HG03342 (cell line): ENCODE results near the gene CDH4.

Experiments used
- ATAC-seq: cut with Tn5 transposase; IDR thresholded peaks from one replicate; pipeline ENCODE4 v1.9.1; 2021; ENCODE audit warnings: mild to moderate bottlenecking, moderate library complexity; ENCODE audit not compliant: unreplicated experiment

The CDH4 gene

DNA sequence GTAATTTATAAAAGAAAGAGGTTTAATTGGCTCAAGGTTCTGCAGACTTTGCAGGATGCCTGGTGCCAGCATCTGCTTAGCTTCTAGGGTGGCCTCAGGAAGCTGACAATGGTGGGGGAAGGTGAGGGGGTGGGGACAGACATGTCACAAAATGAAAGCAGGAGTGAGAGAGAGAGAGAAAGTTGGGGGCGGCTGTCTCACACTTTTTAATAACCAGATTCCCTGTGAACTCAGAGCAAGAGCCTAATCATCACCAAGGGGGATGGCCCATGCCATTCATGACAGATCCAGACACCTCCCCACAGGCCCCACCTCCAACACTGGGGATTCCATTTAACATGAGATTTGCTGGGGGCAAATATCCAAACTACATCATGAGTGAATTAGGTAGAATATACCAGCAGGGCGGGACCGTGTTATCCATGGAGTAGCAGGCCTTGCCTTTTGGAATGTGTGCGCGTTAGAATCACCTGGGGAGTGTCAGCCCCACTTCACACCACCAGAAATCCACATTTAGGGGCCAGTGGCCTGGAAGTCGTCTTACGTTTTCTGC lies 258.8 kb downstream of the CDH4 start:
- no peak for ATAC-seq

GRCh38 chr20:61512475-61512874 lies 260.4 kb downstream of the CDH4 start:
- ATAC-seq: no peak

- no peak for ATAC-seq
Measured at GRCh38 chr20:61513124-61514017, 261.3 kb downstream of the CDH4 start.

GRCh38 chr20:61514018-61514365 lies 261.9 kb downstream of the CDH4 start:
- ATAC-seq: no peak

DNA sequence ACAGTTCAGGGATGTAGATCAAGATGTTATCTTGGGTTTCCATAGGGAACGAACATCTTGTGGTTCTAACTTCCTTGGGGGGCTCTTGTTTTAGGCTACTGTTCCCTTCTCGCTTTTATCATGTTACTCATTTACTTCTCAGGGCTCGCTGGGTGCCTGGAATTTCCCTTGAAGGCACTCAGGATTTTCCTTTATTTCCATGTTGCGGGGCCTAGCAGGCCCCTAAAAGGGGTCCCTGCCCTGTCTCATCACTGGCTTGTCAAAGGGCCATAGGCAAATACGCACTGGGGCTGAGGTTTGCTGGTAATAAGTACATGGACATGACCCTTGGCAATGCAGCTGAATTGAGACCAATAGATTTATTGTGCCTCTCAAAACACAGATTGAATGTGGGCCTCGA lies 262.3 kb downstream of the CDH4 start:
- no peak for ATAC-seq

DNA sequence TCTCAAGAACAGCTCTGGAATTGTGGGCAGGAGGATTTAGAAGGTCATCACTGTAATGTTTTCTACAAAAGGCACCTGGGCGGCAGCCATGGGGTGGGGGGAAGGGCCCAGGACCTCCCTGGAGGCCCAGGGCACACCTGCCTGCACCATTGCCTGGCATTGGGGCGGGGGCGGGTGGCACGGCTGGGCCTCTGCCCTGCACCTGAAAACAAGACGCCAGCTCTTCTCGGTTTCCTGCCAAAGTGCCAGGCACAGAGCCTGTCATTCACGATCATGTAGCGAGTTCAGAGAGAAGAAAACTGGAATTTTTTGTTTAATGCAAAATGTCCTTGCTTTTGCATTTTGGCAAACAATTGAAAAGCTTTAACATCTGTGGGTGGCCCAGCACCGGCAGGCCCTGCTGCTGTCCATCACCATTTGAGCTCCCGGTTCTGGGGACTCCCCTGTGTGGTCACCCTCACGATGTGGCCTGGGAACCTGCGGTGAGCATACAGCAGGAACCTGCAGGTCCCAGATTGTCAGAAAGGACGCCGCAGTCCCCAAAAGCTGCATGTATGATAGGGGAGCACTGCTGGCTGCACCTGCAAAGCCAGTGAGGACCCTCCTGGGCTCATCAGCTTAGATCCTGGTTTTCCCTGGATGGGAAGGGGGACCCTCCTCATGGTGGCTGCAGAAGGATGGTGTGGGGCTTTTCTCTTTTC lies 262.9 kb downstream of the CDH4 start:
- ATAC-seq: no peak

- no peak for ATAC-seq
Measured at GRCh38 chr20:61515922-61516321, 263.9 kb downstream of the CDH4 start.

- ATAC-seq: no peak
Measured at GRCh38 chr20:61516346-61517208, 264.5 kb downstream of the CDH4 start.

GRCh38 chr20:61517419-61517818 lies 265.4 kb downstream of the CDH4 start:
- ATAC-seq: no peak

DNA sequence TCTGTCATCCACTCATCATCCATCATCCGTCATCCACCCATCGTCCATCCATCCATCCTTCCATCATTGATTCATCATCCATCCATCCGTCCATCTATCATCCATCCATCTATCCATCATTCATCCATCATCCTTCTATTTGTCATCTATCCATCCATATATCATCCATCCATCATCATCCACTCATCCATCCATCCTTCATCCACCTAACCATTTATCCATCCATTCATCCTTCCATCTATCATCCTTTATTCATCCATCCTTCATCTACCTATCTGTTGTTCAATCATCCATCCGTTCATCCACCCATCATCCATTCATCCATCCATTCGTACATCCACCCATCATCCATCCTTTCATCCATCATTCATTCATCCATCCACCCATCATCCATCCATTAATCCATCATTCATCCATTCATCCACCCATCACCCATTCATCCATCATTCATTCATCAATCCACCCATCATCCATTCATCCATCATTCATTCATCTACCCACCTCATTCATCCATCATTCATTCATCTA lies 266.4 kb downstream of the CDH4 start:
- no peak for ATAC-seq

- no peak for ATAC-seq
Measured at GRCh38 chr20:61519488-61519887, 267.4 kb downstream of the CDH4 start.

GRCh38 chr20:61520076-61520892 lies 268.2 kb downstream of the CDH4 start:
- no peak for ATAC-seq

DNA sequence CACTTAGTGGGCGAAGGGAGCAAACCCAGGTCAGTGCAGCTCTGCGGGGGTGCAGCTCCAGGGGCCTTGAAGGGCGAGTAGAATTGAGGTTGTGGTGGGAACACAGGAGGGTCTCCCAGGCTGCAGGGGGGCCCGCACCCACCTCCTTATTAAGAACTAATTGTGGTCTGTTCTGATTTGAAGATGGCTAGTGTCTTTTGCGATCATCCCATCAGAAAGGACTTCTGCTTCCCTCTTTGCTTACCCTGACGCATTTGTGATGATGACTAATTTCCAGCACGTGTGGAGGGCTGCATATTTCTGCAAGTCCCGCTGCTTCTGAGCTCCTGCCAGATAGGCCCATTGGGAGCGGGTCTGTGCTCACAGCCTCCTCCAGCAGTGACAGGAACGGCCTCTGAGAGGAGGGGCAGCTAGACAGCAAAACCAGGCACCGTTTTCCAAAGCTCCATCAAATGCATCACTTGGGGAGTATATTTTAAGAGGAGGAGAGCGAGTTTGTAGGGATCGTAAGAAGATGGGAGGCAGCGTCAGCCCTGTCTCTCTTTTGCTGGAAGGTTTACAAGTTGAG lies 268.9 kb downstream of the CDH4 start:
- no peak for ATAC-seq

GRCh38 chr20:61521687-61522420 lies 269.8 kb downstream of the CDH4 start:
- no peak for ATAC-seq

GRCh38 chr20:61522498-61523090 lies 270.5 kb downstream of the CDH4 start:
- ATAC-seq: no peak

DNA sequence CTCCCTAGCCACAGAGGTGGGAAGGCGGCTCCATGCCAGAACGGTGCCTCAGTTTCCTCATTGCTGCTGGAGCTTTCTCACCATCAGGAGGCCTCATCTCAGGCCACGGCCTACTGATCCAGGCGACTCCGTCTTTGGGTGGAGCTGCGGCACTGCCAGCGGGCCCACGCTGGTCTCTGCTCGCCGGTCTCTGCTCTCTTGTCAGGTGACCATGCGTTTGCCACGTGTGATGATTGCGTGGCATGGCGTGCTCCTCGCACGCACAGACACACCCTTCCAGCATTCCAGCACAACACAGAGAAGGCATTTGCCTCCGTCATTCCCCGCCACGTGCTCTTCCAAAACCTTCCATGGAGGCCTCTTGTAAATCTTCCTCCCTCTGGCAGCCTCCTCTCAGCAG lies 271.1 kb downstream of the CDH4 start:
- ATAC-seq: no peak

DNA sequence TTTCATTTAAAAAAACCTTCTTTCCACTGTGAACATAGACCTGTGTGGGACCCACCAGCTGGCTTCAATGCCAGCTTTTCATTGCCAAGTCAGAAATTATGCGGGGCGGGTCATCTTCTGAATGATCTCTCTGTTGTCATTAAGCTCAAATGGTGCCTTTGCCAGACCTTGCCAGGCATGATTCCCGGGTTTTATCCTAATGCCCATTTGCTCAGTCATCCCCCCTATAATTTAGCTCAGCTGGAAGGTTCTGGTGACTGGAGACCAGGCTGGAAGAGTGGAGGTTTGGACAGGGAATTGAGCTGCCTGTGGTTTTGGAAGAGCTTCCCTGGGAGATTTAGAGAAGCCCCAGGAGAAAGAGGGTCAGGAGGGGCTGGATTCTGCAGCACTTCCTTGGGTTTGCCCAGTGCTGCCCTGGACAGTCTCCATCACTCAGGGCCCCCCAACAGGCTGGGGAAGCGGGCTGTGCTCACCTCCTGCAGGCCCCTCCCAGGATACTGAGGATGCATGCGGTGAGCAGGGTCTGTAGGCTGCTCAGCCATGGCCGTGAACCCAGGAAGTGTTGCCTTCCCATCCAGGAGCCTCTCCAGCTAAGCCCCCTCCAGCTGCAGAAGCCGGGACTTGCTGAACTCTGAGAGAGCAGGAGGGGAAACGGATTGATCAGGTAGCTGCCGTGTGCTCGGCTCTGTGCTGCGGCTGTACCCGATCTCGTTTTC lies 273.0 kb downstream of the CDH4 start:
- ATAC-seq: no peak
